ENCODE results near the gene MZF1.
A peak's percentile ranks its signal among the peaks of the same experiment; 100 is the strongest.

Gene MZF1

DNA sequence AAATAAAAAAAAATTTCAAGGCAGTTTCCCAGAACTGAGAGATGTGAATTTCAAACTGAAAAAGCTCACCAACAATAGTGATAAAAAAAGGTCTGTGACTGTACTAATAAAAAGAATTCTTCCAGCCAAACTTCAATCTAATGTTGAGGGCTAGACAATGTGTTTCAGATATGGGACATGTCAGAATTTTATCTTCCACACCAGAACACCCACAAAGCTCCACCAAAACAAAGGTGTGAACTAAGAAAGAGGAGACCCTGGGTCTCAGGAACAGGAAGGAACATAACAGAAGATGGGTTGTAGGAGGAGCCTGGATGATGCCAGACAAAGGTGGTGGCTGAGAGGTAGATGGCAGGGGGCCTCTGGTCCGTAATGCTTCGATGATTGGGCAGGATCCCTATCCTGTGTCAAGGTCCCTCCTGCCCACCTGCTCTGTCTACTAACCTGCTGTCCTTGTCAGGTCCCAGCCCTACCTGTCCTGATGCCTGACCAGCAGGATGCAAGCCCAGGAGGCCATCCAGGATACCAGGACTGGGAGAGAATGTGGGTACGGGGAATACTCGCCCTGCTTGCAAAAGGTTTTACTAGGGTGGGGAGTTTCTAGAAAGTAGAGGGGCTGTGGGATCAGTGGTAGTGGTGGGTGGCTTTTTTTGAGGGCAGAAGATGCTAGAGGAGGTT, 4.5 kb downstream of the MZF1 start:
- Histone ChIP-seq H3K9me3 (ENCODE audit: control insufficient read depth, low read depth, low read length) (no peaks in the 10 kb centered on the region), H3K27me3 (ENCODE audit: control insufficient read depth, insufficient read depth, low read length) (no peaks in the 10 kb centered on the region), H3K27ac (ENCODE audit: low read length) (no peak overlapping the region), H3K36me3 (ENCODE audit: control insufficient read depth, low read depth, low read length) (peaks cover 7% of the 10 kb centered on the region), H3K9ac (ENCODE audit: low read length) (no peak overlapping the region), H3K4me3 (ENCODE audit: low read length) (no peak overlapping the region), H3K4me1 (ENCODE audit: control insufficient read depth, low read depth, low read length) (peaks cover under 1% of the 10 kb centered on the region)

DNA sequence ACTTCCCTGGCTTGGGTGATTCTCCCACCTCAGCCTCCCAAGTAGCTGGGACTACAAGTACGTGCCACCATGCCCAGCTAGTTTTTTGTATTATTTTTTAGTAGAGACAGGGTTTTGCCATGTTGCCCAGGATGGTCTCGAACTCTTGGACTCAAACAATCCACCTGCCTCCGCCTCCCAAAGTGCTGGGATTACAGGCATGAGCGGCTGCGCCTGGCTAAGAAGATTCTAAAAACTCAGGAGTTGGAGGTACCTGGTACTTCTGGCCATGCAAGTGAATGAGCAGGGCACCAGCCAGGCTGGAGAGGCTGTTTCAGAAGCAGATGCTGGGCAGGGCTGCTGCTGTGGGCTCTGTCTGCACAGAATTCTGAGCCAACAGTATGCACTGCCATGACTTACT, 6.1 kb downstream of the MZF1 start:
- H3K27ac ChIP-seq (ENCODE audit: low read length), result no peak overlapping the region
- H3K36me3 ChIP-seq (ENCODE audit: control insufficient read depth, low read depth, low read length), result peaks cover 7% of the 10 kb centered on the region
- H3K9ac ChIP-seq (ENCODE audit: low read length), result no peak overlapping the region
- H3K4me1 ChIP-seq (ENCODE audit: control insufficient read depth, low read depth, low read length), result no peaks in the 10 kb centered on the region
- H3K9me3 ChIP-seq (ENCODE audit: control insufficient read depth, low read depth, low read length), result no peaks in the 10 kb centered on the region
- H3K4me3 ChIP-seq (ENCODE audit: low read length), result no peak overlapping the region
- no peaks in the 10 kb centered on the region for H3K27me3 ChIP-seq (ENCODE audit: control insufficient read depth, insufficient read depth, low read length)

DNA sequence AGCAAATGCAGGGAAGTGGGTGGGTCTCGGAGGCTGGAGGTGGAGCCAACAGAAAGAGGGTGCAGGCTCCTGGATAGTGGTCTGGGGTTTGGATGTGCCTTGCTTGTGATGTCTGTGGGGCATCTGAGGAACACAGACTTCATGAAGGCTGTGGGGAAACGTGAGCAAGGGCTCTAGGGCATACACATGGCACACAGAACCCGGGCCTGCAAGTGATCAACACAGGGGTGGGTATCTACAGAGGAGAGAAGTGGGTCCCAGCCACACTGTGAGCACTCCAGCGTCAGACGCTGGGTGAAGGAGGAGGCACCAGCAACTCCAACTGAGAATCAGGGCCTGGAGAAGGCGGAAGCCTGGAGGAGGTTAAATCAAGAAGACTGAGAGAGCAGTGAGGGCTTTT, 9.3 kb downstream of the MZF1 start:
- H3K4me3 ChIP-seq (ENCODE audit: low read length), result no peak overlapping the region
- H3K9me3 ChIP-seq (ENCODE audit: control insufficient read depth, low read depth, low read length), result no peaks in the 10 kb centered on the region
- peaks cover 7% of the 10 kb centered on the region for H3K4me1 ChIP-seq (ENCODE audit: control insufficient read depth, low read depth, low read length)
- no peaks in the 10 kb centered on the region for H3K36me3 ChIP-seq (ENCODE audit: control insufficient read depth, low read depth, low read length)
- no peak overlapping the region for H3K9ac ChIP-seq (ENCODE audit: low read length)
- H3K27ac ChIP-seq (ENCODE audit: low read length), result no peak overlapping the region
- no peaks in the 10 kb centered on the region for H3K27me3 ChIP-seq (ENCODE audit: control insufficient read depth, insufficient read depth, low read length)

DNA sequence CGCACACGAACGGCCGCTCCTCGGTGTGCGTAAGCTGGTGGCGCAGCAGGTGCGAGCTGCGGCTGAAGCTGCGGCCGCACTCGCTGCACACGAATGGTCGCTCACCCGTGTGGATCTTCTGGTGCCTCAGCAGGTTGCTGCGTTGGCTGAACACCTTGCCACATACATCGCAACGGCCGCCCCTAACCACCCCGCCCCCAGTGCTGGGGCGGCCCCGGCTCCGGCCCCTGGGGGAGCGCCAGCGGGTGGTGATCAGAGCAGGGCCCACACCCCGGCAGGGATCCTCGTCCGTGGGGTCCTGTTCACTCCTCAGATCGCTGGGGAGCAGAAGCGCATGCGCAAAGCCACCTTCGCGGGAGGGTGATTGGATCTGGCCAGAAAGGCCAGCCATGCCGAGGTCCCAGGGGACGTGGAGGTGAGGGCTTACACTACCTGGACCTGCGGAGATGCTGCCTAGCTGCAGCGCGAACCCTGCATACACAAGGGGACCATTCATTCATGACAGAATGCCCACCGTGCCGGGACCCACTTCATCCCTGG, 10.0 kb downstream of the MZF1 start:
- Histone ChIP-seq H3K27ac (ENCODE audit: low read length) (no peak overlapping the region), H3K9me3 (ENCODE audit: control insufficient read depth, low read depth, low read length) (no peaks in the 10 kb centered on the region), H3K4me1 (ENCODE audit: control insufficient read depth, low read depth, low read length) (peaks cover 7% of the 10 kb centered on the region), H3K36me3 (ENCODE audit: control insufficient read depth, low read depth, low read length) (no peaks in the 10 kb centered on the region), H3K4me3 (ENCODE audit: low read length) (no peak overlapping the region), H3K9ac (ENCODE audit: low read length) (no peak overlapping the region), H3K27me3 (ENCODE audit: control insufficient read depth, insufficient read depth, low read length) (no peaks in the 10 kb centered on the region)

DNA sequence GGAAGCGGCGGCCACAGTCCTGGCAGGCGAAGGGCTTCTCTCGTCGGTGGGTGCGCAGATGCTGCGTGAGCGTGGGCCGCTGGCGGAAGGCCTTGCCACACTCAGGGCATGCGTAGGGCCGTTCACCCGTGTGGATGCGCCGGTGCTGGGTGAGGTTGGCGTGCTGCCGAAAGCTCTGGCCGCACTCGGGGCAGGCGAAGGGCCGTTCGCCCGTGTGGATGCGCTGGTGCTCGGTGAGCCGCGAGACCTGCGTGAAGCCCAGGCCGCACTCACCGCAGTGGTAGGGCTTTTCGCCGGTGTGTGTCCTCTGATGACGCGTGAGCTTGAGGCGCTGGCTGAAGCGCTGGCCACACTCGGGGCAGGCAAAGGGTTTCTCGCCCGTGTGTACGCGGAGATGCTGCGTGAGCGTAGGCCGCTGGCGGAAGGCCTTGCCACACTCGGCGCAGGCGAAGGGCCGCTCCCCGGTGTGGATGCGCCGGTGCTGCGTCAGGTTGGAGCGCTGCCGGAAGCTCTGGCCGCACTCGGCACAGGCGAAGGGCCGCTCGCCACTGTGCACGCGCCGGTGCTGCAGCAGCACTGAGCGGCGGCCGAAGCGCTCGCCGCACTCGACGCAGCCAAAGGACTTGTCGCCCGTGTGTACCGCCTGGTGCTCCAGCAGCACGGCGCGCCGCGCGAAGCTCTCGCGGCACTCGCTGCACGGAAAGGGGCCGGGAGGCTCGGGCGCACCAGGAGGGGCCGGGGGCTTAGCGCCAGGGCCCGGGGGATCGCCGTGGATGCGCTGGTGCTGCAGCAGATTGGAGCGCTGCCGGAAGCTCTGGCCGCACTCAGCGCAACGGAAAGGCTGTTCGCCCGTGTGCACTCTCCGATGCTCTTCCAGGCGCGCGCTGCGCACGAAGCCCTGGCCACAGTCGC, 10.8 kb downstream of the MZF1 start:
- H3K9ac ChIP-seq (ENCODE audit: low read length), result no peak overlapping the region
- H3K4me1 ChIP-seq (ENCODE audit: control insufficient read depth, low read depth, low read length), result peaks cover 7% of the 10 kb centered on the region
- no peak overlapping the region for H3K4me3 ChIP-seq (ENCODE audit: low read length)
- no peaks in the 10 kb centered on the region for H3K36me3 ChIP-seq (ENCODE audit: control insufficient read depth, low read depth, low read length)
- no peak overlapping the region for H3K27ac ChIP-seq (ENCODE audit: low read length)
- H3K9me3 ChIP-seq (ENCODE audit: control insufficient read depth, low read depth, low read length), result no peaks in the 10 kb centered on the region
- H3K27me3 ChIP-seq (ENCODE audit: control insufficient read depth, insufficient read depth, low read length), result no peaks in the 10 kb centered on the region

DNA sequence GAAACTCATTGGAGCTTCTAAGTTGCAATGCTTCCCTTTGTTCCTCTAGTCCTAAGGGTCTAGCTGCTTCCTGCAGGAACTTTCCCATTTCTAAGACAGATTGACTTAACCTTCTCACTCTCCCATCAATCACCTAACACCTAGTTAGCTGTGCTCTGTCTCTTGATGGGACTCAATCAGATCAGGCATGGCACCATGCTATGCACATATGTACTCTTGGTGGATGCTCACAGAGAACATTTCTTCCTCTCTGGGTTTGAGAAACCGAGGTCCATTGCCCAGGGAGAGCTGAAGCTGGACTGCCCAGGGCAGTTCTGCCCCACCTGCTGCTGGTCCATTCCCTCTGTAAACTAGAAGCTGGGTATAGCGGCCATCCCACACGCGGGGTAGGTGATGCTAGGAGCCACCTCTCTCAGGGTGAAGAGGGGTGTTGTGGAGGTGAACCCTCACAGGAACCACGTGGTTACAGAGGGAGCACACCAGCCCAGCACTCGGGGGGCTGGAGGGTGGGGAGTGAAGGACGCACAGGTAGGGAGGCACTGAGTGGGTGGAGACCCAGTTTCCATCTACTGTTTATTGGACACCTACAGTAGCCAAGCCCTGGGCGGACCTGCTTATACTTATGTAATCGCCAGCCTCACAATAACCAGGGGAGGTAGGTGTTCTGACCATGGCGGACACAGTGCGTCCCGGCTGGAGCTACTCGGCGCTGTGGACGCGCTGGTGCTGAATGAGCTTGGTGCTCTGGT, 11.6 kb downstream of the MZF1 start:
- Histone ChIP-seq H3K4me1 (ENCODE audit: control insufficient read depth, low read depth, low read length) (peaks cover 7% of the 10 kb centered on the region), H3K9me3 (ENCODE audit: control insufficient read depth, low read depth, low read length) (no peaks in the 10 kb centered on the region), H3K9ac (ENCODE audit: low read length) (no peak overlapping the region), H3K36me3 (ENCODE audit: control insufficient read depth, low read depth, low read length) (peaks cover 5% of the 10 kb centered on the region), H3K27me3 (ENCODE audit: control insufficient read depth, insufficient read depth, low read length) (no peaks in the 10 kb centered on the region), H3K27ac (ENCODE audit: low read length) (no peak overlapping the region), H3K4me3 (ENCODE audit: low read length) (no peak overlapping the region)

DNA sequence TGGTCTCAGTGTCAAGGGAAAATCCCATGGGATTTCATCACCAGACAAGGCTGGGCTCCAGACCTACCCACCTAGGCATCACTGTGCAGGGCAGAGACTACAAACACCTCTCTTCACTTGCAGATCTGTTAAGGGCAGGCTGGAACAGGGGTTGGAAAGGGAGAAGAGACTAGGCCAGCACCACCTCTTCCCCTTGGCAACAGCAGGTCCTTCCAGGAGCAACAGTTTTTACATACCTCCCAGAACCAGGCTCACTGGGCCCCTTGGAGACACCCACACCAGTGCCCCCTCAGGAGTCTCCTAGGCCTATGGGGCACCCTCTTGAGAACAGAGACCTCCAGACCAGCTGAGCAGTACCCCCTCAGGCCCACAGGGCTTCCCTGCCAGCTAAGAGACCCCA, 12.2 kb downstream of the MZF1 start:
- Histone ChIP-seq H3K27ac (ENCODE audit: low read length) (no peak overlapping the region), H3K4me1 (ENCODE audit: control insufficient read depth, low read depth, low read length) (peaks cover 7% of the 10 kb centered on the region)

DNA sequence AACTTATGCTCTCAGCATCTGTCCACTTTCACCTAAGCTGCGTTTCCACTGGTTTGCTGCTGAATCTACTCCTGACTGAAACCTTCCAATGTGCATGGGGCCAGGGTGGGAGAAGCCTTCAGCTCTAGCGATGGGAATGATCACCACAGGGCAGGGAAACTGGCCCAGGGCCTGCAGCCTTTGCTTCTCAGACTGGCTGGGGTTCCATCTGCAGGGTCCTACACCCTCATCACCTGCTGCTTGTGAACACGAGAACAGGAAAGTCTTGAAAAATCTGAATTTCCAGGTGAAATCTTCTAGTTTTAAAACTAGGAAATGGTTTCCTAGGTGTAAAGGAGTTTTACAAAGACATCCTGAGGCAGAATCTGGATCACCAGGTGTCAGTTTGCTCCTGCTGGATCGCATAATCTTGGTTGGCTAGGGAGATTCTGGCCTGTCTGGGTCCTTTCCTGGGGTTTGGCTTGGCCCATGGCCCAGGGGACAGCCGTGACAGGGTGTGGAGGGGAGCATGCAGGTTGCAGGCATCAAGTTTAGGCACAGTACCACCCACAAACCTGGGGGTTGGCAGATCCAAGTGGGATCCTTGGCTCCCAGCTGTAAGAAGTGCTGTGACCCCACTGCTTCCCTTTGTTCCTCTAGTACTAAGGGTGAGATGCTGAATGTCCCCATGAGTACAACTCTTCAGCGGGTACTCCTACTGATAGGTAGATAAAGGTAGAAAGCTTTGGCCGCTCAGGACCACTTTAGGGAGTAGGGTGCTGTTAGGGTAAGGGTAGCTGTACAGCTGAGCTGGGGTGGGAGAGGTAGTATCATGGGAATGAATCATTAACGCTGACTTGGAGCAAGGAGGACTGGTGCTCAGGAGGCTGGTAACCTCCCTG, 12.9 kb downstream of the MZF1 start:
- Histone ChIP-seq H3K9me3 (ENCODE audit: control insufficient read depth, low read depth, low read length) (no peaks in the 10 kb centered on the region), H3K9ac (ENCODE audit: low read length) (peak overlapping the region; percentile 98), H3K36me3 (ENCODE audit: control insufficient read depth, low read depth, low read length) (peaks cover 12% of the 10 kb centered on the region), H3K27me3 (ENCODE audit: control insufficient read depth, insufficient read depth, low read length) (no peaks in the 10 kb centered on the region), H3K4me3 (ENCODE audit: low read length) (peak overlapping the region; percentile 92), H3K27ac (ENCODE audit: low read length) (peak overlapping the region; percentile 73), H3K4me1 (ENCODE audit: control insufficient read depth, low read depth, low read length) (peaks cover 9% of the 10 kb centered on the region)

More for the DNA sequence above, 12.2 kb downstream of the MZF1 start:
- Histone ChIP-seq H3K9me3 (ENCODE audit: control insufficient read depth, low read depth, low read length) (no peaks in the 10 kb centered on the region), H3K36me3 (ENCODE audit: control insufficient read depth, low read depth, low read length) (peaks cover 11% of the 10 kb centered on the region), H3K27me3 (ENCODE audit: control insufficient read depth, insufficient read depth, low read length) (no peaks in the 10 kb centered on the region), H3K9ac (ENCODE audit: low read length) (no peak overlapping the region), H3K4me3 (ENCODE audit: low read length) (no peak overlapping the region)

DNA sequence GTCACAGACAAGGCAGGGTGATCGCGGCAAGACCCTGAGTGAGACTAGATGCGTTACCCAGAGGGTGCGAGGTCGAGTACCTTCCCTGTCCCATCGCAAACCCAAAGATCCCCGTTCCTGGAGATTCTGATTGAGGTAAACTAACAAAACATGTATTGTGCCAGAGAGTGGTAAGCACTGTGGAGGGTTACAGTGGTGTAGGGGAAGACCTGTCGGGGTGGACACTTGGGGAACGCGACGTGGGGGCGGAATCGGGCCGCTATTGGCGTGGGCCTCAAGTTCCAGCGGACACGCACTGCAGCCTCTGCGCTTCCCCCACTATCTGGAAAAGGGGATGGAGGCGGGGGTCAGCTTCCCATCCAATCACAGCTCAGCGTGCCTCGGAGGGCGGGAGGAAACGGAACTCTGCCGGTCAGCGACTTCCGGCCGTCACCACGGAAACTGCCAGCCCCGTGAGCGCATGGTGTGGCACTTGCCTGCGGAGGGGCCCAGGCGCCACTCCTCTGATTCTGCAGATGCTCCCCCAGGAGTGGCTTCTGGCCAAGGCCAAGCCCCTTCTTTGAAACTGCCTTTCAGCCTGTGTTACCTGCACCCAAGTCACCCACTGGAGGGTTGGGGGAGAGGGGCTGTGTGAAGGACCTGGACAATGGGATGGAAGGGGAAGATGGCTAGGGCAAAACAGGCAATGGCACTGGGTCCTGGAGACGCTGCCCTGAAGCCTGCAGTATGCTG, 13.7 kb downstream of the MZF1 start:
- Histone ChIP-seq H3K9ac (ENCODE audit: low read length) (peak overlapping the region; percentile 98), H3K9me3 (ENCODE audit: control insufficient read depth, low read depth, low read length) (no peaks in the 10 kb centered on the region), H3K36me3 (ENCODE audit: control insufficient read depth, low read depth, low read length) (peaks cover 12% of the 10 kb centered on the region), H3K4me1 (ENCODE audit: control insufficient read depth, low read depth, low read length) (peaks cover 9% of the 10 kb centered on the region), H3K27me3 (ENCODE audit: control insufficient read depth, insufficient read depth, low read length) (no peaks in the 10 kb centered on the region), H3K4me3 (ENCODE audit: low read length) (peak overlapping the region; percentile 92), H3K27ac (ENCODE audit: low read length) (peak overlapping the region; percentile 98)

DNA sequence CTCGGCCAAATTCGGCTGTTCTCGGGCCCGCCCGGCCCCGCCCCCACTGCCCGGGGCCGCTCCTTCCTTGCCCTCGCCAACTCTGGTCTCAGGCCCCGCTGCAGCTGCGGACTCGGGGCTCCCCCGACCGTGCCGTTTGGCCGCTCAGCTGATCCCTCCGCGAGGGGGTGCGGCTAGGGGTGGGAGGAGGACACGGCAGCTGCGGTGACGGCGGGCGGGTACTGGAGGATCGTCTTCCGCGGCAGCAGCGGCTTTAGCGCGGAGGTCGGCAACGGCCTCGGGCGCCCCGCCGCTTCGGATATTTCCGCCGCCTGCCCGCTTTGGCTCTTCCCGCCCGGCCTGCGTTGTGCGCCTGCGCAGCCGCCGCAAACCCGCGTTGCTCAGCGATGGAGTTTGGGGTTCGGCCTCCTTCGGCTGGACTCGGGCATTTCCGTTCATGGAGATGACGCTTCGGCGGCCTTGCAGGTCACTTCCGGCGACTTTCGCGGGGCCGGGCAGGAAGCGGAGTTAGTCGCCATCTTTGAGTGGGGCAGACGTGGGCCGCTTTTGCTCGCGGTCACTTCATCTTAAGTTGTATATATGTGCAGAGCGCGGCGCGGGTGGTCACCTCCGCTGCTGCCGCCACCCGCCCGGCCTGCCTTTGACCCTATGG, 14.4 kb downstream of the MZF1 start:
- no peaks in the 10 kb centered on the region for H3K9me3 ChIP-seq (ENCODE audit: control insufficient read depth, low read depth, low read length)
- peak overlapping the region; percentile 98 for H3K9ac ChIP-seq (ENCODE audit: low read length)
- H3K27me3 ChIP-seq (ENCODE audit: control insufficient read depth, insufficient read depth, low read length), result no peaks in the 10 kb centered on the region
- H3K4me3 ChIP-seq (ENCODE audit: low read length), result peak overlapping the region; percentile 92
- peaks cover 12% of the 10 kb centered on the region for H3K36me3 ChIP-seq (ENCODE audit: control insufficient read depth, low read depth, low read length)
- peaks cover 9% of the 10 kb centered on the region for H3K4me1 ChIP-seq (ENCODE audit: control insufficient read depth, low read depth, low read length)
- peak overlapping the region; percentile 98 for H3K27ac ChIP-seq (ENCODE audit: low read length)

Measured in iPS-18a (cell line).